ENCODE data around the gene DOCK9.
A peak's percentile ranks its signal among the peaks of the same experiment; 100 is the strongest.
"Not testable (repeated sequence)": the region's sequence is repeated elsewhere in the genome, so short reads cannot be mapped to it uniquely, and the experiment has no call there.

DOCK9 gene

GRCh38 chr13:98916403-98916802, 61.5 kb downstream of the DOCK9 start:
- DNase-seq (ENCODE audit: low read depth), result no peak

GRCh38 chr13:98915981-98916380, 61.9 kb downstream of the DOCK9 start:
- no peak for DNase-seq (ENCODE audit: low read depth)

- no peak for DNase-seq (ENCODE audit: low read depth)
Observed at GRCh38 chr13:98915563-98915962, 62.3 kb downstream of the DOCK9 start.

GRCh38 chr13:98913741-98914140, 64.1 kb downstream of the DOCK9 start:
- DNase-seq (ENCODE audit: low read depth), result no peak

- DNase-seq (ENCODE audit: low read depth), result no peak
Observed at GRCh38 chr13:98912846-98913245, 65.0 kb downstream of the DOCK9 start.

GRCh38 chr13:98910501-98910951, 67.3 kb downstream of the DOCK9 start:
- peak; percentile 44 for DNase-seq (ENCODE audit: low read depth)

GRCh38 chr13:98909016-98909415, 68.8 kb downstream of the DOCK9 start:
- no peak for DNase-seq (ENCODE audit: low read depth)

- DNase-seq (ENCODE audit: low read depth), result no peak
Observed at GRCh38 chr13:98906746-98907502, 70.9 kb downstream of the DOCK9 start.

- DNase-seq (ENCODE audit: low read depth), result no peak
Observed at GRCh38 chr13:98905199-98905598, 72.7 kb downstream of the DOCK9 start.

- peak; percentile 4 for DNase-seq (ENCODE audit: low read depth)
Observed at GRCh38 chr13:98900442-98900841, 77.4 kb downstream of the DOCK9 start.

- no peak for DNase-seq (ENCODE audit: low read depth)
Observed at GRCh38 chr13:98897706-98898105, 80.2 kb downstream of the DOCK9 start.

- no peak for DNase-seq (ENCODE audit: low read depth)
Observed at GRCh38 chr13:98896868-98897144, 81.1 kb downstream of the DOCK9 start.

GRCh38 chr13:98896083-98896867, 81.6 kb downstream of the DOCK9 start:
- no peak for DNase-seq (ENCODE audit: low read depth)

GRCh38 chr13:98894814-98895213, 83.0 kb downstream of the DOCK9 start:
- DNase-seq (ENCODE audit: low read depth), result not testable (repeated sequence)

- no peak for DNase-seq (ENCODE audit: low read depth)
Observed at GRCh38 chr13:98893371-98893770, 84.5 kb downstream of the DOCK9 start.

GRCh38 chr13:98892821-98893220, 85.0 kb downstream of the DOCK9 start:
- DNase-seq (ENCODE audit: low read depth), result no peak

GRCh38 chr13:98892077-98892476, 85.8 kb downstream of the DOCK9 start:
- DNase-seq (ENCODE audit: low read depth), result no peak

- DNase-seq (ENCODE audit: low read depth), result no peak
Observed at GRCh38 chr13:98890925-98891324, 86.9 kb downstream of the DOCK9 start.

- peak; percentile 83 for DNase-seq (ENCODE audit: low read depth)
Observed at GRCh38 chr13:98890186-98890585, 87.7 kb downstream of the DOCK9 start.

GRCh38 chr13:98889419-98890085, 88.3 kb downstream of the DOCK9 start:
- DNase-seq (ENCODE audit: low read depth), result no peak

GRCh38 chr13:98888890-98889279, 89.0 kb downstream of the DOCK9 start:
- DNase-seq (ENCODE audit: low read depth), result no peak

GRCh38 chr13:98888222-98888889, 89.5 kb downstream of the DOCK9 start:
- no peak for DNase-seq (ENCODE audit: low read depth)
